ENCODE measurements around the gene KISS1R.
"Not testable (repeated sequence)": the region's sequence is repeated elsewhere in the genome, so short reads cannot be mapped to it uniquely, and the experiment has no call there.

KISS1R gene

DNA sequence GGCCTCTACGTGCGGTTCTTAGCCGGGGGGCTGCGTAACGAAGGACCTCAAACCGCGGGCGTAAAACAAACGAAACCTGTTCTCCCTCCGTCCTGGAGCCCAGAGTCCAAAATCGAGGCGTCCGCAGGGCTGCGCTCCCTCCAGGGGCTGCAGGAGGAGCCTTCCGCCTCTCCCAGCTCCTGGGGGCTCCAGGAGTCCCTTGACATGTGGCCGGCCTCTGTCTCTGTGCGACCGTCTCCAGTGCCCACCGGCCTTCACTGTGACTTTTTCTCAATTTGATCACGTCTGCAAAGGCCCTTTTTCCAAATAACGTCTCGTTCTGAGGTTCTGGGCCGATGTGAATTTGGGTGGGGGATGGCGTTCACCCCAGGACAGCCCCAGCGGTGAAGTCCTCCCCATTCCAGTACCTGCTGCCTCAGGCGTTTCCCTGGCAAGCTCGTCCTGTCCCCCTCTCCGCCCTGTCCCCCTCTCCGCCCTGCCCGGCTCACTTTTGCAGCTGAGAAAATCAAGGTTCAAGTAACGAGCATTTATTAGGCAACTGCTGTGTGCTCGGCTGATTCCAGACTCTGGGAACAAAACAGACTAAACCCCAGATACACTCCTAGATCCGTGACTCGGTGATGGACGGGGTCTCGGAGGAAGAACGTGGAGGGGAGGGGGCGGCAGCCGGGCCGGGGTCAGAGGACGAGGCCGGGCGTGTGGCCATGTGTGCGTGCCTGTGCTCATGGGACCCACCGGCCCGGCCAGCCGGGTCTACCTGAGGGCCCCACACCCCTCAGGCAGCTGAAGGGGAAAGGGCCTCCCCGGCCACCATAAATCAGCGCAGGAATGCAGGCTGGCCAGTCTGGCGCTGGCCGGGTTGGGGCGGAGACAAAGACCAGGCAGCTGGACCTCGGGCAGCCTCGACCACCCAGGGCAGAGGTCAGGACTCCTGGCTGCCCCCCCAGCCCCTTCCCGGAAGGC, 39.0 kb downstream of the KISS1R start:
- DNase-seq, result no peak

DNA sequence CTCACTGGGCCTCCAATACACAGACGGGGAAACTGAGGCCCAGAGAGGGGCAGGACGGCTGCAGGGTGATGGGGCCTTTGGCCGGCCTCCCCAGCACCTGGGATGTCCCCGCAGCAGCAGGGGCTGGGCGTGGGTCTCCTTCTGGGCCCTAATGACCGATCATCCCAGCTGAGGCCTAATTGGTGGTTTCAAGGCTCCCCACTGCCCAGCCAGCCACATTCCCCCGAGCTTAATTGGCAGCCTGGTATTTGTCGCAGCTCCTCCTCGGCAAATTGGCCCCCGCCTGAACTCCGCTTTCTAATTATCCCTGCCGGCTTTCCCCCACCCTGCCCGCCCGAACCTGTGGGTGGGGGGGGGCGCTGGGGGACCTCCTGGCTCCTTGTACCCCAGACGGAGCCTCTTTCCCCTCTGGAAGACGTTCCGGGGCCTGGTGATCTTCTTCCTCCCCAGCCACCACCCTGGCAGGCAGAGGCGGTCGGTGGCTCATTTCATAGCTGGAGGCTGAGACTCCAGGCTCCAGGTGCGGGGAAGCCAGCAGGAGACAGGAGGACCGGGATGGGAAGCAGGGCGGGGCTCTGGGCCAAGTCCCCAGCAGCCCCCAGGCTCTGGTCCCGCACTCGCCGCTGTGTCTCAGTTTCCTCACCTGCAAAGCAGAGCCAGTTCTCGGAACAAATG, 39.8 kb downstream of the KISS1R start:
- DNase-seq, result no peak

DNA sequence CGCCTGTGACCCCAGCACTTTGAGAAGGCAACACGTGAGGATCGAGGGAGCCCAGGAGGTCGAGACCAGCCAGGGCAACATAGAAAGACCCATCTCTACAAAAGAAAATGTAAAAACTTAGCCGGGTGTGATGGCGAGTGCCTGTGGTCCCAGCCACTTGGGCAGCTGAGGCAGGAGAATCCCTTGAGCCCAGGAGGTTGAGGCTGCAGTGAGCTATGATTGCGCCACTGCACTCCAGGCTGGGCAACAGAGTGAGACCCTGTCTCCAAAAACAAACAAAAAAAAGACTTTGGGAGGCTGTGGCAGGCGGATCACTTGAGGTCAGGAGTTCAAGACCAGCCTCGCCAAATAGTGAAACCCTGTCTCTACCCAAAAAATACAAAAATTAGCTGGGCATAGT, 40.4 kb downstream of the KISS1R start:
- DNase-seq, result not testable (repeated sequence)

DNA sequence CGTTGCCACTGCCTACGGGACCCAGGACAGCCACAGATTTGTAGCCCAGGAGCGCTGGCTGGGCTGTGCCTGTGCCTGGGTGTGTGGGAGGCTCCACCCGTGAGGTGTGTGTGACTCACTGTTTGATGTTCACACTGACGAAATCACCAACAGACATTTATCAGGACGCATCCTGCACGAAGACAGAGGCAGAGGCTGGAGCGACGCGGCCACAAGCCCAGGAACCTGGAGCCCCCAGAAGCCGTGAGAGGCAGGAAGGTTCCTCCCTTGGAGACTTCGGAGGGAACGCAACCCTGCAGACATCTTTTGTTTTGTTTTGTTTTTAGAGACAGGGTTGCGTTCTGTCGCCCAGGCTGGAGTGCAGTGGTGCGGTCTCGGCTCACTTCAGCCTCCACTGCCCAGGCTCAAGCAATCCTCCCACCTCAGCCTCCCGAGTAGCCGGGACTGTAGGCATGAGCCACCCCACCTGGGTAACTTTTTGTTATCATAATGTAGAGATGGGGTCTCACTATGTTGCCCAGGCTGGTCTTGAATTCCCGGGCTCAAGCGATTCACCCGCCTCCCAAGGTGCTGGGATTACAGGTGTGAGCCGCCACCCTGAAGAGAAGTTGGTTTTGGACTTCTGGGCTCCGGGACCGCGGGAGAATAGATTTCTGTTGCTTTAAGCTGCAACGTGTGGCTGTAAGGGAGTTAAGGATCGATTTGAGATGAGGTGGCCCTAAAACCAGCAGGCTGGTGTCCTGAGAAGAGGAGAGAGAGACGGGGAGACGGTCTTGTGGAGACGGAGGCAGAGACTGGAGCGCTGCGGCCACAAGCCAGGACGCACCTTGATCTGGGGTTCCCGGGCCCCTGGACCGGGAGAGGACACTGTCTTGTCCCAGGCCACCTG, 42.1 kb downstream of the KISS1R start:
- DNase-seq, result no peak

DNA sequence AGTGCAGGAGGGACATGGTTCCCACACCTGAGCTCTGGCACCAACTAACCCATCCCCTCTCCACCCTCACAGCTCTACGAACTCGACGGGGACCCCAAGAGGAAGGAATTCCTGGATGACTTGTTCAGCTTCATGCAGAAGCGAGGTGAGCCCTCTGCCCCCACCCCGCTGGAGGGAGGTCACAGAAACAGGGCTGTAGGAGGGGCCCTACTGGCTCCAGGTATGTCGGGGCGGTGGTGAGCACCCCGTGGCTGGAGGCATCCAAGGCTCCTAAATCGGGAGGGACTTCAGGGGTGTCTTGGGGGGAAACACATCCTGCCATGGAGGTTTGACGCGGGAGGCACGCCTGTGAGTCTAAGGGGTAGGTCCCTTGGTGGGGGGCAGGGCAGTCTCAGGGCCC, 42.9 kb downstream of the KISS1R start:
- no peak for DNase-seq

DNA sequence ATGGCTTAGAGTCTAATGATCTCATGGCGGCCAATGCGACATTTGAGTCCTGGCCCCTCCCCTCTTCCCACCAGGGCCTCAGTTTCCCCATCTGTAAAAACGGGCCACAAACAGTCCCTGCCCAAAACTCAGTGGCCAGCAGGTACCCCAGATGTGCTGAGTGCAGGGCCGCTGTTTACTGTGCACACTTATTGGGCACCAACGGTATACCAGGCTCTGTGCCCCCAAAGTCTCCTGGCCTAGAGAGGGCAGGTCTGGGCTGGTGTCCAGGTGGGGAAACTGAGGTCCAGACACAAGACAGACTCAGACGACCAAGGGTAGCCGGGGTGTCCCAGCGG, 43.4 kb downstream of the KISS1R start:
- no peak for DNase-seq

DNA sequence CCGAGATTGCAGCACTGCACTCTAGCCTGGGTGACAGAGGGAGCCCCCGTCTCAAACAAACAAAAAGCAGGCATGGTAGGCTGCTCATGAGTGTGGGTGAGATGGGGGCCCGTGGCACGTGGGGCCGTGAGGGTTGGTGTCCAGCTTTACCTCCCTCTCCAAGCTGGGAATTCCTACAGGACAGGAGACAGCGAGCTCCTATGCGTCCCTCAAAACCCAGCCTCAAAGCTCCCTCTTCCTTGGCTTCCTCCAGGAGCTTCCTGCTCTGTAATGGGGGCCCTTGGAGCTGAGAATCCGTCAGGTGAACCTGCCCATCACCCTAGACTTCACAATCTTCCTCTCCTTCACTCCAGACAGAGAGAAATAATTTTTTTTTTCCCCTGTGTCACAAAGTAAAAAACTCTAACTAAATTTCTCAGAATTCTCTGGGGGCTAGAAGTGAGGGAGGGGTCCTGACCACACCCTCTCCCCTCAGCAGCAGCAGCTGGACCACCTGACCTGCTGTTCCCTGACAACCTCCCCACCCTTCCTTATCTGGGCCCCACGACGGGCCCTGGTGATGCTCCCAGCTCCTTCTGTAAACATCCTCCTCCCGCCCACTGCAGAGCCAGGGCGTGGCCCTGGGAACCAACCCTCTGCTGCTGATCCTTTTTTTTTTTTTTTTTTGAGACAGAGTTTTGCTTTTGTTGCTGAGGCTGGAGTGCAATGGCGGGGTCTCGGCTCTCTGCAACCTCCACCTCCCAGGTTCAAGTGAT, 44.9 kb downstream of the KISS1R start:
- no peak for DNase-seq

DNA sequence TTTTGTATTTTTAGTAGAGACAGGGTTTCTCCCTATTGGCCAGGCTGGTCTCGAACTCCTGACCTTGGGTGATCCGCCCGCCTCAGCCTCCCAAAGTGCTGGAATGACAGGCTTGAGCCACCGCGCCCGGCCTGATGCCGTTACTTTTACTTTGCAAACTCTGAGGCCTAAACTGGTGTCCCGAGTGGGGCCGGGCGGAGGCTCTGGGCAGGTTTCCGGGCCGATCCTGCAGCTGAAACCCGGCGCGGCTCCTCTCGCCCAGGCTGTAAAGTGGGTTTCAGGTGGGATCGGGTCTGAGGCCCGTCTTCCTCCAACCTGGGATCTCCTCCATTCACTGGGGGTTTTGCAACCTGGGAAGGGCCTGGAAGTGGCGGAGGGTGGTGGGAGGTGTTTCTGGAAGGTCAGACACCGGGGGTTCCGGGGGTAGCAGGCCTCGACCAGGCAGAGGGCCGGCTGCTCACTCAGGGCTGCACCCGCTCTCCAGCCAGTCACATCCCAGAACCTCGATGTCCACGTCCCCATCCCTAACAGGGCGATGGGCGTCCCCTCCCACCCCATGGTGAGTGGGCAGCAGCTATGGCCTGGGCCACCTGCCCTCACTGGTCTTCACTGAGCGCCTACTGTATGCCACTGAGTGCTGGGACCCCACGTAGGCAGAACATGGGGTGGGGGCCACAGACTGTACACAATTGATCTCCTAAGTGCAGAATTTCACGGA, 45.7 kb downstream of the KISS1R start:
- DNase-seq, result no peak

DNA sequence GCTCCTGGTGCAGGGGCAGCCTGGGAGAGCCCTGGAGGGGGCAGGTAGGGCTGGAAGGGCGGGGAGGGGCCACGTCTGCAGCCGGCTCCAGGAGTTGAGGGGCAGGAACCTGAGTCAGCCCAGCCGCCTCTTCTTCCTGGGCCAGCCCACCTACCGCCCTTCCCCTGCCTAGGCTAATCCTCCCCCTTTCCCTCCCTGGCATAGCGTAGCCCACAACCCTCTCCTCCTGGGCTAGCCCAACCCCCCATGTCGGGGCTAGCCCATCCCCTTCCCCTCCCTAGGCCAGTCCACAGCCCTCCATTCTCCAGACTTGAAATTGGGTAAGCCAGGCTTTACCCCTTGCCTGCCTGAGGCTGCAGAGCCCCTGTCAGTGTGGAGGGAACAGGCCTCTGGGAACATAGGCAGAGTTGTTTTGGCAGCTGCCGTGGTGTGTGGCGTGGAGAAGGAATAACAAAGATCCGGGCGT, 46.4 kb downstream of the KISS1R start:
- no peak for DNase-seq

DNA sequence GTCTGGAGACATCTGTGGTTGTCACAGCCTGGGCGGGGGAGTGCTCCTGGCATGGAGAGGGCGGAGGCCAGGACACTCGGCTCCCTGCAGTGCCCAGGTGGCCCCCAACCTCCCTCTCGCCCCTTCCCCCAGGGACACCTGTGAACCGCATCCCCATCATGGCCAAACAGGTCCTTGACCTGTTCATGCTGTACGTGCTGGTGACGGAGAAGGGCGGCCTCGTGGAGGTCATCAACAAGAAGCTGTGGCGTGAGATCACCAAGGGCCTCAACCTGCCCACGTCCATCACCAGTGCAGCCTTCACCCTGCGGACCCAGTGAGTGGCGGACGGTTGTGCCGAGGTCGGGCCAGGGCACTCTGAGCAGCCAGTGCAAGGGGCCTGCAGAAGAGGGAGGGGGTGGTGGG, 47.0 kb downstream of the KISS1R start:
- DNase-seq, result no peak

DNA sequence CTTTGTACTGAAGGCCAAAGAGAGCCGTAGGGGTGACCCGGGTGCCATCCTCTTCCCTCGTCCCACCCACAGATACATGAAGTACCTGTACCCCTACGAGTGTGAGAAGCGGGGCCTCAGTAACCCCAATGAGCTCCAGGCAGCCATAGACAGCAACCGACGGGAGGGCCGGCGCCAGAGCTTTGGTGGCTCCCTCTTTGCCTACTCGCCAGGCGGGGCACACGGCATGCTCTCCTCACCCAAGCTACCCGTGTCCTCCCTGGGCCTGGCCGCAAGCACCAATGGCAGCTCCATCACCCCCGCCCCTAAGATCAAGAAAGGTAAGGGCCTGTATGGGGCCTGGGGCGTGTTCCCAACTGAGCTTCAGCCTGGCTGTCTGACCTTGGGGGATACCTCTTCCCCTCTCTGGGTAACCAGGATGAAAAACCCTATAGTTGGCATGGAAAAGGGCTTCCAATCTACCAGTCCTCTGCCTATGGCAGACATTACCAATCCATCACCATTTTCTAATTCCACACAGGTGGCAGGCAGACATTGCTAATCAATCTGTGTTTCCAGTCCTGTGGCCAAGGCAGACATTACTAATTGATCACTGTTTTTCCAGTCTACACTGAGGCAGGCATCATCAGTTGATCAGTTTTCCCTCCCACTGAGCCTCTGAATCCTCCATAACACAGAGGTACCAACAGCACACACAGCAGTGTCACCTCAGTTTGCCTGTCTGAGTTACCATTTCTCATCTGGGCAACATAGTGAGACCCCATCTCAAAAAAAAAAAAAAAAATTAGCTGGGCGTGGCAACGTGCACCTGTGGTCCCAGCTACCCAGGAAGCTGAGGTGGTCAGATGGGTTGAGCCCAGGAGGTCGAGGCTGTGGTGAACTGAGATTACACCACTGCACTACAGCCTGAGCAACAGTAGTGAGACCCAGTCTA, 47.9 kb downstream of the KISS1R start:
- DNase-seq, result no peak

DNA sequence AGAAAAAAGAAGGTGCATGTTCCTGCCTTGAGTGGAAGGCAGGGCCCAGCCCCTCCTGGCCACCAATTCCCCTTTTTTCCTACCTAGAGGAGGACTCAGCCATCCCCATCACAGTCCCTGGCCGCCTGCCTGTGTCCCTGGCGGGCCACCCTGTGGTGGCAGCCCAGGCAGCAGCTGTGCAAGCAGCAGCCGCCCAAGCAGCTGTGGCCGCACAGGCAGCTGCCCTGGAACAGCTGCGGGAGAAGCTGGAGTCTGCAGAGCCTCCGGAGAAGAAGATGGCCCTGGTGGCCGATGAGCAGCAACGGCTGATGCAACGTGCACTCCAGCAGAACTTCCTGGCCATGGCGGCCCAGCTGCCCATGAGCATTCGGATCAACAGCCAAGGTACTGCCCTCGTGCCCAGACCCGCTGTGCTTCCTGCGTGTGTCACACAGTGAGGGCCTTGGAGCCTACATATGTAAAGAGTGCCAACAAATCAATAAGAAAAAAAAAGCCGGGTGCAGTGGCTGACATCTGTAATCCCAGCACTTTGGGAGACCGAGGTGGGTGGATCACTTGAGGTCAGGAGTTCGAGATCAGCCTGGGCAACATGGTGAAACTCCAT, 49.5 kb downstream of the KISS1R start:
- DNase-seq, result no peak
